IMR-90 (cell line): ENCODE results near the gene DAB2. TPM values are rescaled to one million over a fixed set of nuclear protein-coding genes. Genes with fewer than 3 reads are reported as not detected.

Source experiments
- ATAC-seq: fragments of 200-7000 bp; cut with Tn5 transposase; 2 replicates; pipeline ENCODE4 v1.9.1; 2020; ENCODE audit warnings: low read depth, mild to moderate bottlenecking, moderate library complexity
- BruUV-seq: library from RNA; stranded (reverse); fragments of 400-500 nt; replicated peaks from 2 replicates; lab custom pipeline; 2021; lab: Mats Ljungman, UMichigan
- CTCF ChIA-PET: fragments of 300-600 bp; formaldehyde crosslinking; extraction: SDS; loops from one replicate; lab custom pipeline; 2021; ENCODE audit warnings: antibody characterized with exemption; lab: Yijun Ruan, JAX
- POLR2A ChIA-PET: fragments of 300-600 bp; sonication (Branson Sonifier 250); formaldehyde crosslinking; loops from one replicate; lab custom pipeline; 2022; ENCODE audit warnings: antibody characterized with exemption; ENCODE audit not compliant: unreplicated experiment; lab: Charles Lee
- DNase-seq: peaks from one replicate; pipeline ENCODE4 v3.0.0; 2013
- H2AFZ ChIP-seq: replicated peaks from 2 replicates; pipeline ENCODE3; 2013; ENCODE audit warnings: low read length, mild to moderate bottlenecking; ENCODE audit not compliant: poor library complexity
- H2AK5ac ChIP-seq: 2 replicates; pipeline ENCODE4 v1.6.1; 2013; ENCODE audit warnings: low read depth, low read length, inconsistent platforms
- H2AK9ac ChIP-seq: replicated peaks from 2 replicates; pipeline ENCODE3; 2013; ENCODE audit warnings: mild to moderate bottlenecking, low read depth, low read length, moderate library complexity; ENCODE audit not compliant: poor library complexity
- H2BK120ac ChIP-seq: 2 replicates; pipeline ENCODE4 v1.6.1; 2013; ENCODE audit warnings: low read depth, low read length, inconsistent platforms
- H2BK15ac ChIP-seq: 3 replicates; pipeline ENCODE4 v1.6.1; 2013; ENCODE audit warnings: low read depth, low read length, inconsistent platforms
- H2BK20ac ChIP-seq: 2 replicates; pipeline ENCODE4 v1.6.1; 2013; ENCODE audit warnings: low read depth, mild to moderate bottlenecking, inconsistent platforms, low read length, moderate library complexity
- H2BK5ac ChIP-seq: 2 replicates; pipeline ENCODE4 v1.6.1; 2013; ENCODE audit warnings: mild to moderate bottlenecking, low read depth, low read length, inconsistent platforms; ENCODE audit not compliant: poor library complexity, severe bottlenecking
- H3K14ac ChIP-seq: replicated peaks from 2 replicates; pipeline ENCODE4 v1.6.1; 2013; ENCODE audit warnings: low read depth, low read length, inconsistent platforms
- H3K18ac ChIP-seq: 2 replicates; pipeline ENCODE4 v1.6.1; 2013; ENCODE audit warnings: low read depth, low read length, control low read depth
- H3K23ac ChIP-seq: 2 replicates; pipeline ENCODE4 v1.6.1; 2013; ENCODE audit warnings: low read depth, low read length, inconsistent platforms
- H3K27ac ChIP-seq: 2 replicates; pipeline ENCODE4 v1.5.1; 2013; ENCODE audit warnings: mild to moderate bottlenecking, control low read depth, low read length; ENCODE audit not compliant: insufficient read depth
- H3K27me3 ChIP-seq: 2 replicates; pipeline ENCODE4 v1.6.1; 2013; ENCODE audit warnings: low read length; ENCODE audit not compliant: control insufficient read depth, insufficient read depth
- H3K36me3 ChIP-seq: 2 replicates; pipeline ENCODE4 v1.6.1; 2013; ENCODE audit warnings: low read length, mixed read lengths; ENCODE audit not compliant: control insufficient read depth, insufficient read depth
- H3K4ac ChIP-seq: 2 replicates; pipeline ENCODE4 v1.6.1; 2013; ENCODE audit warnings: low read depth, low read length, inconsistent platforms
- H3K4me1 ChIP-seq: 2 replicates; pipeline ENCODE4 v1.6.1; 2013; ENCODE audit warnings: low read length, mixed read lengths; ENCODE audit not compliant: control insufficient read depth, insufficient read depth
- H3K4me2 ChIP-seq: 2 replicates; pipeline ENCODE4 v1.6.1; 2013; ENCODE audit warnings: low read depth, mild to moderate bottlenecking, control low read depth, low read length, moderate library complexity
- H3K4me3 ChIP-seq: 2 replicates; pipeline ENCODE4 v1.5.1; 2013; ENCODE audit warnings: low read depth, mild to moderate bottlenecking, control low read depth, low read length, moderate library complexity; ENCODE audit not compliant: insufficient read depth
- H3K56ac ChIP-seq: 2 replicates; pipeline ENCODE4 v1.6.1; 2013; ENCODE audit warnings: low read length, inconsistent platforms; ENCODE audit not compliant: insufficient read depth; ENCODE audit errors: extremely low read depth
- H3K79me1 ChIP-seq, 2 experiments: 2 replicates each; pipeline ENCODE4 v1.6.1; 2013; ENCODE audit warnings: low read length in 2 of 2, inconsistent platforms in 1 of 2, low read depth in 1 of 2
- H3K9ac ChIP-seq: 2 replicates; pipeline ENCODE4 v1.6.1; 2013; ENCODE audit warnings: low read depth, low read length, control low read depth
- H3K9me1 ChIP-seq: 2 replicates; pipeline ENCODE4 v1.6.1; 2013; ENCODE audit warnings: low read length, inconsistent platforms; ENCODE audit not compliant: insufficient read depth
- H3K9me3 ChIP-seq: 2 replicates; pipeline ENCODE4 v1.6.1; 2013; ENCODE audit warnings: low read length; ENCODE audit not compliant: control insufficient read depth, insufficient read depth
- H4K20me1 ChIP-seq: 2 replicates; pipeline ENCODE4 v1.6.1; 2013; ENCODE audit warnings: low read length, inconsistent platforms; ENCODE audit not compliant: insufficient read depth
- H4K5ac ChIP-seq: 2 replicates; pipeline ENCODE4 v1.6.1; 2013; ENCODE audit warnings: mild to moderate bottlenecking, low read depth, low read length, control low read depth
- H4K8ac ChIP-seq, 2 experiments: 2 replicates each; pipeline ENCODE4 v1.6.1; 2013; ENCODE audit warnings: low read depth in 2 of 2, low read length in 2 of 2, control low read depth in 1 of 2, inconsistent platforms in 1 of 2
- H4K91ac ChIP-seq: 2 replicates; pipeline ENCODE4 v1.6.1; 2013; ENCODE audit warnings: low read depth, low read length, inconsistent platforms; ENCODE audit not compliant: insufficient read depth
- CEBPB ChIP-seq: IDR thresholded peaks from 2 replicates; pipeline ENCODE4 v1.6.1; 2012; ENCODE audit warnings: low read depth, low read length, improper control_type of control experiment
- CHD1 ChIP-seq: IDR thresholded peaks from 2 replicates; pipeline ENCODE4 v1.6.1; 2012; ENCODE audit warnings: low read depth, low read length, improper control_type of control experiment
- ELK1 ChIP-seq: fragments of 150-350 bp; IDR thresholded peaks from 2 replicates; pipeline ENCODE4 v1.6.1; 2016; ENCODE audit warnings: low read depth, mild to moderate bottlenecking, low read length, moderate library complexity, borderline replicate concordance
- NFE2L2 ChIP-seq: fragments of 150-350 bp; IDR thresholded peaks from 2 replicates; pipeline ENCODE4 v1.6.1; 2016; ENCODE audit warnings: low read depth, mild to moderate bottlenecking, low read length
- RCOR1 ChIP-seq: IDR thresholded peaks from 2 replicates; pipeline ENCODE4 v1.6.1; 2012; ENCODE audit warnings: mild to moderate bottlenecking, low read length, improper control_type of control experiment; ENCODE audit not compliant: insufficient replicate concordance
- SMC3 ChIP-seq: fragments of 150-350 bp; IDR thresholded peaks from 2 replicates; pipeline ENCODE4 v1.6.1; 2016; ENCODE audit warnings: low read depth, mild to moderate bottlenecking, antibody characterized with exemption, low read length, moderate library complexity
- USF2 ChIP-seq: fragments of 150-350 bp; IDR thresholded peaks from 2 replicates; pipeline ENCODE4 v1.6.1; 2017; ENCODE audit warnings: mild to moderate bottlenecking, antibody characterized with exemption, low read length, low read depth
- WGBS, 2 experiments: methylation state at CpG; one replicate each; pipeline versions ENCODE4 v1.1.5 to v1.1.7; 2013; ENCODE audit warnings: missing lambda C conversion rate in 2 of 2; ENCODE audit not compliant: insufficient read length in 1 of 2; ENCODE audit errors: extremely low coverage in 2 of 2; 5-methylcytosine and 5-hydroxymethylcytosine counted together
- dilution Hi-C: fragments of 300-500 bp; cut with HindIII; formaldehyde crosslinking; loops from one replicate; pipeline ENCODE4 v1.14.3; 2018; ENCODE audit warnings: low sequenced_read_pairs; ENCODE audit not compliant: unreplicated experiment
- in situ Hi-C: fragments of 300-500 bp; cut with MboI; formaldehyde crosslinking; loops from 3 replicates; pipeline ENCODE4 v1.14.3; 2019; ENCODE audit warnings: low sequenced_read_pairs, inconsistent platforms, mixed read lengths
- intact Hi-C: fragments of 100-400 bp; cut with micrococcal nuclease; formaldehyde crosslinking; loops from 2 replicates; pipeline ENCODE4 v1.10.0; 2022
- polyA plus RNA-seq, 3 experiments: library from polyadenylated mRNA; depleted of rRNA; stranded (reverse); fragments of >200 nt; gene quantifications; 2 replicates each; pipeline ENCODE4 v1.2.3, GENCODE V29; 2012; ENCODE audit warnings: low replicate concordance in 1 of 3
- total RNA-seq: library from RNA; depleted of rRNA; stranded (reverse); fragments of >200 nt; gene quantifications from 2 replicates; pipeline ENCODE4 v1.2.3, GENCODE V29; 2012

DAB2 gene
- total and polyA plus RNA-seq, 2 of the 4 experiments (the other 2 are of a cell fraction), result 50.0 to 101 TPM

- Histone ChIP-seq H3K4me1 (peaks cover 18% of the 10 kb centered on the region), H3K27me3 (no peaks in the 10 kb centered on the region), H3K56ac (peak overlapping the region; percentile 98; the same call in 1 of the 2 replicates), H4K20me1 (peaks cover 56% of the 10 kb centered on the region), H3K9me3 (no peaks in the 10 kb centered on the region), H3K4me2 (peak overlapping the region; percentile 100), H3K18ac (peak overlapping the region; percentile 81; the same call in 1 of the 2 replicates), H3K27ac (peak overlapping the region; percentile 92), H3K9me1 (peaks cover 14% of the 10 kb centered on the region), H3K4ac (peak overlapping the region; percentile 61), H3K79me1 (peaks cover 3 to 59% of the 10 kb centered on the region in 2 experiments), H3K9ac (peak overlapping the region; percentile 96), H3K23ac (peak overlapping the region; percentile 88; the same call in 1 of the 2 replicates), H2BK15ac (peak overlapping the region; percentile 62; the same call in 1 of the 3 replicates), H2BK5ac (peak overlapping the region; percentile 95), H3K4me3 (peak overlapping the region; percentile 99), H3K14ac (peak overlapping the region; percentile 96), H4K5ac (peak overlapping the region; percentile 69), H2BK120ac (0 out of 2 replicates have a peak overlapping the region, but pooled peaks have one; percentile 49), H2BK20ac (peak overlapping the region; percentile 58; the same call in 1 of the 2 replicates), H2AFZ (no peak overlapping the region), H4K8ac (peak overlapping the region; percentile 42 to 90; a peak in 3 of 4 replicates), H3K36me3 (peaks cover 10% of the 10 kb centered on the region), H2AK5ac (peak overlapping the region; percentile 65; the same call in 1 of the 2 replicates), H2AK9ac (no peak overlapping the region), H4K91ac (peak overlapping the region; percentile 73)
- in situ Hi-C loops (no loop called here), dilution Hi-C loops (no loop called here), intact Hi-C loops (loop anchor here (5.0 kb wide), 2 partner anchors 145 to 1410 kb away; no protein-coding TSS in a partner anchor)
- WGBS, 2 experiments, result no CpG with 5 or more reads among the region's 3 CpGs
- POLR2A ChIA-PET, result no interaction called here
- DNase-seq (no peak), ATAC-seq (no peak)
- no TSS peak for BruUV-seq
- CTCF ChIA-PET, result no interaction called here
- no peak for TF ChIP-seq CHD1
- TF ChIP-seq NFE2L2, result no peak
- TF ChIP-seq CEBPB, result no peak
- TF ChIP-seq RCOR1, result no peak
- TF ChIP-seq ELK1, result no peak
- TF ChIP-seq SMC3, result no peak
- no peak for TF ChIP-seq USF2
Measured at GRCh38 chr5:39422036-39422606, 2.7 kb downstream of the DAB2 start.
